Panc1 (cell line): ENCODE data around the gene NPAS4. TPM values are rescaled to one million over a fixed set of nuclear protein-coding genes. Genes with fewer than 3 reads are reported as not detected.
A peak's percentile ranks its signal among the peaks of the same experiment; 100 is the strongest.
"Not testable (repeated sequence)": the region's sequence is repeated elsewhere in the genome, so short reads cannot be mapped to it uniquely, and the experiment has no call there.

Source experiments
- ATAC-seq: fragments of 200-7000 bp; cut with Tn5 transposase; 2 replicates; pipeline ENCODE4 v1.9.1; 2020; ENCODE audit warnings: mild to moderate bottlenecking, moderate library complexity
- BruUV-seq: library from RNA; stranded (reverse); fragments of 400-500 nt; replicated peaks from 2 replicates; lab custom pipeline; 2021; lab: Mats Ljungman, UMichigan
- CTCF ChIA-PET: fragments of 300-600 bp; sonication (Branson Sonifier 250); formaldehyde crosslinking; loops from one replicate; lab custom pipeline; 2022; ENCODE audit warnings: antibody characterized with exemption; lab: Charles Lee
- POLR2A ChIA-PET: fragments of 300-600 bp; sonication (Branson Sonifier 250); formaldehyde crosslinking; loops from one replicate; lab custom pipeline; 2022; ENCODE audit warnings: antibody characterized with exemption; lab: Charles Lee
- DNase-seq: peaks from one replicate; pipeline ENCODE4 v3.0.0-alpha.2; 2010; ENCODE audit warnings: low read depth, low spot score
- H3K27ac ChIP-seq: 2 replicates; pipeline ENCODE4 v1.5.1; 2011; ENCODE audit warnings: mild to moderate bottlenecking, low read length, inconsistent platforms
- H3K27me3 ChIP-seq: fragments of 200-500 bp; sonication (Bioruptor generic); 2 replicates; pipeline ENCODE4 v1.6.0; 2014; ENCODE audit warnings: low read length, inconsistent platforms; ENCODE audit not compliant: control insufficient read depth, insufficient read depth
- H3K36me3 ChIP-seq: fragments of 200-500 bp; sonication (Bioruptor generic); 2 replicates; pipeline ENCODE4 v1.5.1; 2014; ENCODE audit warnings: inconsistent platforms, mild to moderate bottlenecking, low read length, moderate library complexity; ENCODE audit not compliant: control insufficient read depth, insufficient read depth
- H3K4me1 ChIP-seq: 2 replicates; pipeline ENCODE4 v1.5.1; 2011; ENCODE audit warnings: inconsistent platforms, mild to moderate bottlenecking, low read length, moderate library complexity; ENCODE audit not compliant: control insufficient read depth, insufficient read depth
- H3K4me3 ChIP-seq, 2 experiments: 2 replicates each; pipeline ENCODE4 v1.5.1; 2011 to 2012; ENCODE audit warnings: low read depth in 2 of 2, low read length in 2 of 2, mild to moderate bottlenecking in 2 of 2, inconsistent platforms in 1 of 2, moderate library complexity in 1 of 2
- H3K9me3 ChIP-seq: fragments of 200-500 bp; sonication (Bioruptor generic); 2 replicates; pipeline ENCODE4 v1.5.1; 2014; ENCODE audit warnings: low read depth, mild to moderate bottlenecking, inconsistent platforms, low read length, moderate library complexity; ENCODE audit not compliant: control insufficient read depth, insufficient read depth
- CTCF ChIP-seq: fragments of 450-650 bp; IDR thresholded peaks from 2 replicates; pipeline ENCODE4 v1.5.1; 2017; ENCODE audit warnings: mild to moderate bottlenecking
- POLR2AphosphoS5 ChIP-seq: IDR thresholded peaks from 2 replicates; pipeline ENCODE4 v1.6.1; 2012; ENCODE audit warnings: mild to moderate bottlenecking, low read depth, low read length, moderate library complexity
- SIN3A ChIP-seq: IDR thresholded peaks from 2 replicates; pipeline ENCODE4 v1.6.1; 2012; ENCODE audit warnings: low read depth, mild to moderate bottlenecking, low read length, moderate library complexity, borderline replicate concordance; ENCODE audit not compliant: insufficient read depth
- TCF7L2 ChIP-seq: IDR thresholded peaks from 2 replicates; pipeline ENCODE4 v1.6.1; 2011; ENCODE audit warnings: mild to moderate bottlenecking, low read depth, low read length, inconsistent platforms
- in situ Hi-C: cut with HindIII; loops from 2 replicates; pipeline ENCODE4 v1.10.0; 2016; ENCODE audit warnings: low sequenced_read_pairs, low pct_unique_long_range_greater_than_20kb
- intact Hi-C: fragments of 100-400 bp; cut with micrococcal nuclease; formaldehyde crosslinking; loops from one replicate; pipeline ENCODE4 v1.10.0; 2022; ENCODE audit not compliant: unreplicated experiment
- total RNA-seq: library from RNA; stranded (reverse); gene quantifications from one replicate; pipeline ENCODE4 v1.2.1, GENCODE V29; 2021; ENCODE audit not compliant: unreplicated experiment
- TF ChIP-seq, protein P1 (sequence below), 2 experiments: IDR thresholded peaks; 2 replicates each; pipeline ENCODE4 v1.6.1; 2011 to 2012; ENCODE audit warnings: low read depth in 2 of 2, control low read depth in 1 of 2, low read length in 1 of 2, mild to moderate bottlenecking in 1 of 2, moderate library complexity in 1 of 2; ENCODE audit not compliant: insufficient read depth in 1 of 2

NPAS4 gene
- total RNA-seq, 1 experiment from 2014 or later: 0.08 TPM

- H3K27me3 ChIP-seq: no peaks in the 10 kb centered on the region
- H3K9me3 ChIP-seq: no peaks in the 10 kb centered on the region
- DNase-seq (no peak), ATAC-seq (no peak)
- no peaks in the 10 kb centered on the region for H3K36me3 ChIP-seq
- TF ChIP-seq POLR2AphosphoS5 (no peak), SIN3A (no peak), CTCF (no peak), TCF7L2 (no peak)
- TF ChIP-seq, protein P1, sequence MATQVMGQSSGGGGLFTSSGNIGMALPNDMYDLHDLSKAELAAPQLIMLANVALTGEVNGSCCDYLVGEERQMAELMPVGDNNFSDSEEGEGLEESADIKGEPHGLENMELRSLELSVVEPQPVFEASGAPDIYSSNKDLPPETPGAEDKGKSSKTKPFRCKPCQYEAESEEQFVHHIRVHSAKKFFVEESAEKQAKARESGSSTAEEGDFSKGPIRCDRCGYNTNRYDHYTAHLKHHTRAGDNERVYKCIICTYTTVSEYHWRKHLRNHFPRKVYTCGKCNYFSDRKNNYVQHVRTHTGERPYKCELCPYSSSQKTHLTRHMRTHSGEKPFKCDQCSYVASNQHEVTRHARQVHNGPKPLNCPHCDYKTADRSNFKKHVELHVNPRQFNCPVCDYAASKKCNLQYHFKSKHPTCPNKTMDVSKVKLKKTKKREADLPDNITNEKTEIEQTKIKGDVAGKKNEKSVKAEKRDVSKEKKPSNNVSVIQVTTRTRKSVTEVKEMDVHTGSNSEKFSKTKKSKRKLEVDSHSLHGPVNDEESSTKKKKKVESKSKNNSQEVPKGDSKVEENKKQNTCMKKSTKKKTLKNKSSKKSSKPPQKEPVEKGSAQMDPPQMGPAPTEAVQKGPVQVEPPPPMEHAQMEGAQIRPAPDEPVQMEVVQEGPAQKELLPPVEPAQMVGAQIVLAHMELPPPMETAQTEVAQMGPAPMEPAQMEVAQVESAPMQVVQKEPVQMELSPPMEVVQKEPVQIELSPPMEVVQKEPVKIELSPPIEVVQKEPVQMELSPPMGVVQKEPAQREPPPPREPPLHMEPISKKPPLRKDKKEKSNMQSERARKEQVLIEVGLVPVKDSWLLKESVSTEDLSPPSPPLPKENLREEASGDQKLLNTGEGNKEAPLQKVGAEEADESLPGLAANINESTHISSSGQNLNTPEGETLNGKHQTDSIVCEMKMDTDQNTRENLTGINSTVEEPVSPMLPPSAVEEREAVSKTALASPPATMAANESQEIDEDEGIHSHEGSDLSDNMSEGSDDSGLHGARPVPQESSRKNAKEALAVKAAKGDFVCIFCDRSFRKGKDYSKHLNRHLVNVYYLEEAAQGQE (IDR thresholded peaks at IDR 0.05; ENCODE audit: insufficient read depth in 1 of 2, low read depth in 2 of 2, low read length in 1 of 2): no peak
- POLR2A ChIA-PET: no interaction called here
- no TSS peak for BruUV-seq
- CTCF ChIA-PET: no interaction called here
- intact Hi-C loops (no loop called here), in situ Hi-C loops (no loop called here)
- no peak overlapping the region for H3K27ac ChIP-seq
- H3K4me1 ChIP-seq: peaks cover 15% of the 10 kb centered on the region; the same call in 1 of the 2 replicates
- H3K4me3 ChIP-seq: no peak overlapping the region
Observed at GRCh38 chr11:66373265-66373664, 47.6 kb upstream of the NPAS4 start.

DNA sequence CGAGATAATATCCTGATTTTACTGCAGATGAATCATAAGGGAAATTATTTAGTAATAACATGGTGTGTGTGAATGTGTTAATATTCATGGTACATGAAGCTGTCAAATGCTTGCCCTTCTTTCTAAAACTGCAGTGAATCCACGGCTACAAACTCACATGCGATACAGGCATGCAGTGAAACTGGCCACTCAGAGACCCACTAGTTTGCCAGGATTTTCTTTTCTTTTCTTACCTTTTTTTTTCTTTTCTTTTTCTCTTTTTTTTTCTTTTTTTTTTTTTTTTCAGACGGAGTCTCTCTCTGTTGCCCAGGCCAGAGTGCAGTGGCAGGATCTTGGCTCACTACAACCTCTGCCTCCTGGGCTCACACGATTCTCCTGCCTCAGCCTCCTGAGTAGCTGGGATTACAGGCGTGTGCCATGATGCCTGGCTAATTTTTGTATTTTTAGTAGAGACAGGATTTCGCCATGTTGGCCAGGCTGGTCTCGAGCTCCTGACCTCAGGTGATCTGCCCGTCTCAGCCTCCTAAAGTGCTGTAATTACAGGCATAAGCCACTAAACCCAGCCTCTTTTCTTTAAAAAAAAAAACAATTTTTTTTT is 47.0 kb upstream of the NPAS4 start:
- in situ Hi-C loops, intact Hi-C loops, H3K9me3 ChIP-seq, H3K27ac ChIP-seq, CTCF ChIA-PET, ATAC-seq, H3K4me3 ChIP-seq, POLR2A ChIA-PET, BruUV-seq, DNase-seq, H3K36me3 ChIP-seq, H3K27me3 ChIP-seq: not testable (repeated sequence)
- peaks cover 15% of the 10 kb centered on the region; the same call in 1 of the 2 replicates for H3K4me1 ChIP-seq

- intact Hi-C loops, H3K4me3 ChIP-seq, H3K4me1 ChIP-seq, H3K36me3 ChIP-seq, H3K27me3 ChIP-seq, DNase-seq, H3K27ac ChIP-seq, in situ Hi-C loops, H3K9me3 ChIP-seq, BruUV-seq: not testable (repeated sequence)
- POLR2A ChIA-PET: interaction anchor here (0.6 kb wide), 2 partner anchors 83 to 888 kb away, joined by 4 to 9 read pairs; no protein-coding TSS in a partner anchor
- 0 out of 2 replicates have a peak, but pooled peaks have one; percentile 64 for ATAC-seq
- CTCF ChIA-PET: interaction anchor here (0.6 to 1.0 kb wide), 2 partner anchors 9 to 75 kb away, joined by 3 to 5 read pairs; no protein-coding TSS in a partner anchor
Observed at GRCh38 chr11:66380264-66380663, 40.6 kb upstream of the NPAS4 start.

DNA sequence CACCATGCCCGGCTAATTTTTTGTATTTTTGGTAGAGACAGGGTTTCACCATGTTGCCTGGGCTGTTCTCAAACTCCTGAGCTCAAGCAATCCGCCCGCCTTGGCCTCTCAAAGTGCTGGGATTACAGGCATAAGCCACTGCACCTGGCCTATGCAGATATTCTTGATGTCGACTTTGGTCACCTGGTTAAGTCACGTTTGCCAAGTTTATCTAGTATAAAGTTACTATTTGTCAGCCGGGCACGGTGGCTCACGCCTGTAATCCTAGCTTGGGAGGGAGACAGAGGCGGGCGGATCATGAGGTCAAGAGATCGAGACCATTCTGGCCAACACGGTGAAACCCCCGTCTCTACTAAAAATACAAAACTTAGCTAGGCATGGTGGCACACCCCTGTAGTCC is 36.5 kb upstream of the NPAS4 start:
- H3K27me3 ChIP-seq, H3K4me1 ChIP-seq, DNase-seq, H3K9me3 ChIP-seq, BruUV-seq, H3K36me3 ChIP-seq, intact Hi-C loops, ATAC-seq, POLR2A ChIA-PET, H3K27ac ChIP-seq, in situ Hi-C loops, H3K4me3 ChIP-seq: not testable (repeated sequence)
- CTCF ChIA-PET: interaction anchor here (0.8 to 1.2 kb wide), 2 partner anchors 9 to 21 kb away, joined by 3 to 4 read pairs; no protein-coding TSS in a partner anchor
